Transverse colon (tissue), 4 donors: ENCODE data around the gene RAPGEF6. TPM values are rescaled to one million over a fixed set of nuclear protein-coding genes. Genes with fewer than 3 reads are reported as not detected.

ENCODE experiments used
- DNase-seq: peaks from one replicate; pipeline ENCODE4 v3.0.0-alpha.2; 2019
- H3K27ac ChIP-seq, 4 donors: fragments of 200-600 bp; sonication (generic); 2 replicates each; pipeline ENCODE4 v1.5.1; 2016 to 2018; ENCODE audit warnings: inconsistent platforms in 4 of 4
- H3K27me3 ChIP-seq: fragments of 200-600 bp; sonication (generic); 2 replicates; pipeline ENCODE4 v1.5.1; 2017; ENCODE audit warnings: inconsistent platforms
- H3K36me3 ChIP-seq, 4 donors: fragments of 200-600 bp; sonication (generic); 2 replicates each; pipeline ENCODE4 v1.5.1; 2017 to 2019; ENCODE audit warnings: inconsistent platforms in 4 of 4
- H3K4me1 ChIP-seq, 4 donors: fragments of 200-600 bp; sonication (generic); 2 replicates each; pipeline ENCODE4 v1.5.1; 2017 to 2020; ENCODE audit warnings: inconsistent platforms in 4 of 4
- H3K4me3 ChIP-seq, 4 donors: fragments of 200-600 bp; sonication (generic); 1 replicate in 1 of 4; 2 replicates in 3 of 4; pipeline versions ENCODE4 v1.5.1 to v1.6.1; 2017 to 2019; ENCODE audit warnings: inconsistent platforms in 4 of 4
- H3K9me3 ChIP-seq, 2 donors: fragments of 200-600 bp; sonication (generic); 2 replicates each; pipeline ENCODE4 v1.5.1; 2017 to 2019; ENCODE audit warnings: inconsistent platforms in 2 of 2
- CTCF ChIP-seq, 5 experiments: fragments of 200-600 bp in 3 of 5; fragments of 450-650 bp in 2 of 5; sonication (generic) in 3 of 5; IDR thresholded peaks; 1 replicate in 2 of 5; 2 replicates in 3 of 5; pipeline ENCODE4 v1.5.1; 2016 to 2017; ENCODE audit warnings: antibody characterized with exemption in 5 of 5, inconsistent platforms in 3 of 5, mild to moderate bottlenecking in 2 of 5, moderate library complexity in 1 of 5
- EP300 ChIP-seq: sonication (generic); formaldehyde crosslinking; IDR thresholded peaks from one replicate; pipeline ENCODE4 v1.6.1; 2017; ENCODE audit warnings: antibody characterized with exemption, low read depth
- POLR2A ChIP-seq: fragments of 450-650 bp; IDR thresholded peaks from one replicate; pipeline ENCODE4 v1.6.1; 2016; ENCODE audit warnings: antibody characterized with exemption, mild to moderate bottlenecking, moderate library complexity
- POLR2AphosphoS5 ChIP-seq, 3 donors: sonication (generic); formaldehyde crosslinking; IDR thresholded peaks; one replicate each; pipeline ENCODE4 v1.6.1; 2016; ENCODE audit warnings: antibody characterized with exemption in 3 of 3
- WGBS, 2 donors: methylation state at CpG; one replicate each; pipeline ENCODE4 v1.1.5; 2018; ENCODE audit warnings: low coverage in 1 of 2; 5-methylcytosine and 5-hydroxymethylcytosine counted together
- in situ Hi-C, 4 donors: fragments of 200-750 bp; cut with MboI; loops; one replicate each; pipeline versions ENCODE4 v1.15.0 to v1.15.1; 2017; ENCODE audit warnings: low sequenced_read_pairs in 3 of 4, low pct_ligation_motif_present in 1 of 4, low pct_unique_long_range_greater_than_20kb in 1 of 4
- intact Hi-C: fragments of 100-400 bp; cut with DNase I; formaldehyde crosslinking; loops from one replicate; pipeline ENCODE4 v1.15.1; 2023; ENCODE audit warnings: low total_unique reads
- total RNA-seq, 4 donors: library from RNA; depleted of rRNA; stranded (reverse); fragments of >200 nt; gene quantifications; one replicate each; pipeline ENCODE4 v1.1.0, GENCODE V29; 2016

Gene RAPGEF6
- total RNA-seq, 4 donors from 2014 or later = 21.3 to 40.3 (median 35.9) TPM

DNA sequence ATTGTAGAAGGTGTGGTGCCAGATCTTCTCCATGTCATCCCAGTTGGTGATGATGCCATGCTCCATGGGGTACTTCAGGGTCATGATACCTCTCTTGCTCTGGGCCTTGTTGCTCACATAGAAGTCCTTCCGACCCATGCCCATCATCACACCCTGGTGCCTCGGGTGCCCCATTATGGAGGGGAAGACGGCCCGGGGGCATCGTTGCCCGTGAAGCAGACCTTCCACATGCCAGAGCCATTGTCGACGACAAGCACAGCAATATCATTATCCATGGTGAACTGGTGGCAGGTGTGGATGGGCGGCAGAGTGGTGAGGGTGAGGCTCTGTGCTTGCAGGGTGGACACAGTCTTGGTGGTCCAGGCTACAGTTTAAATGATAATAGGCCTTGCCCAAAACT, 24.8 kb upstream of the RAPGEF6 start:
- intact Hi-C loops (no loop called here), in situ Hi-C loops (no loop called here)
- H3K9me3 ChIP-seq = no peaks in the 10 kb centered on the region
- H3K27ac ChIP-seq = no peak overlapping the region
- H3K36me3 ChIP-seq = peaks cover 0 to 46% (median 9%) of the 10 kb centered on the region in 4 donors
- no peak for DNase-seq
- no peaks in the 10 kb centered on the region for H3K27me3 ChIP-seq
- H3K4me1 ChIP-seq = no peaks in the 10 kb centered on the region
- H3K4me3 ChIP-seq = no peak overlapping the region
- TF ChIP-seq EP300 (no peak), CTCF (IDR thresholded peaks at IDR 0.05) (no peak), POLR2A (no peak), POLR2AphosphoS5 (IDR thresholded peaks at IDR 0.05) (no peak)
- WGBS, 2 donors = 100% methylated on average over 4 of the region's 9 CpGs; no CpG with 5 or more reads in 1 of the 2 donors

DNA sequence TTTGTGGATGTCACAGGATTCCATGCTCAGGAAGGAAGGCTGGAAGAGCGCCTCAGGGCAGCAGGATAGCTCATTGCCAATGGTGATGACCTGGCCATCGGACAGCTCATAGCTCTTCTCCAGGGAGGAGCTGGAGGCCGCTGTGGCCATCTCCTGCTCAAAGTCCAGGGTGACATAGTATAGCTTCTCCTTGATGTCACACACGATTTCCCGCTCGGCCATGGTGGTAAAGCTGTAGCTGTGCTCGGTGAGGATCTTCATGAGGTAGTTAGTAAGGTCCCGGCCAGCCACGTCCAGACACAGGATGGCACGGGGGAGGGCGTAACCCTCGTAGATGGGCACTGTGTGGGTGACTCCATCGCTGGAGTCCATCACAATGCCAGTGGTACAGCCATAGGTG, 24.3 kb upstream of the RAPGEF6 start:
- peaks cover 0 to 46% (median 9%) of the 10 kb centered on the region in 4 donors for H3K36me3 ChIP-seq
- H3K27me3 ChIP-seq = no peaks in the 10 kb centered on the region
- no peak overlapping the region for H3K4me3 ChIP-seq
- 99% methylated on average over 13 of the region's 13 CpGs; no CpG with 5 or more reads in 1 of the 2 donors for WGBS, 2 donors
- intact Hi-C loops (no loop called here), in situ Hi-C loops (no loop called here)
- TF ChIP-seq CTCF (IDR thresholded peaks at IDR 0.05) (no peak), EP300 (no peak), POLR2A (no peak), POLR2AphosphoS5 (IDR thresholded peaks at IDR 0.05) (no peak)
- H3K27ac ChIP-seq = no peak overlapping the region
- DNase-seq = no peak
- no peaks in the 10 kb centered on the region for H3K9me3 ChIP-seq
- H3K4me1 ChIP-seq = no peaks in the 10 kb centered on the region

DNA sequence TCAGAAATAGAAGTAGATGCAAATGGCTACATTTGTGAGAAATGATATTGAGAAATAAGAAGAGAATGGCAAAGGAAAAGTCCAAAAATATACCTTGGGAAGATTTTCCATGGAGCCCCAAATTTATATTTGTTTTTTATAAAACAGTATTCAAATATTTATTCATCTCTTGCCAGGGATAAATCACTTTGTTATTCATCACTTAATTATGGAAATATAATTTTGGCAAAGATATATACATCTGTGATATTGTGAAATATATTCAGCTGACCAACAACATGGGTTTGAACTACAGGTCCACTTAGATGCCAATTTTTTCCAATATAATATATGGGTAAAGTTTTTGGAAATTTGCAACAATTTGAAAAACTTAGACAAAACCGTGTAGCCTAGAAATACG, 19.7 kb upstream of the RAPGEF6 start:
- H3K27ac ChIP-seq = no peak overlapping the region
- 89 to 92% methylated on average over 2 of the region's 2 CpGs for WGBS, 2 donors
- no peak for DNase-seq
- in situ Hi-C loops = no loop called here
- no peak for TF ChIP-seq POLR2AphosphoS5 (IDR thresholded peaks at IDR 0.05)
- no peak for TF ChIP-seq EP300
- TF ChIP-seq POLR2A = no peak
- no peak for TF ChIP-seq CTCF (IDR thresholded peaks at IDR 0.05)
- no peak overlapping the region for H3K4me3 ChIP-seq
- intact Hi-C loops = no loop called here
- peaks cover 0 to 29% (median 15%) of the 10 kb centered on the region in 4 donors for H3K36me3 ChIP-seq
- H3K9me3 ChIP-seq = no peaks in the 10 kb centered on the region
- no peaks in the 10 kb centered on the region for H3K4me1 ChIP-seq
- no peaks in the 10 kb centered on the region for H3K27me3 ChIP-seq

GRCh38 chr5:131654309-131654708, 19.3 kb upstream of the RAPGEF6 start:
- no peaks in the 10 kb centered on the region for H3K4me1 ChIP-seq
- 85 to 89% methylated on average over 2 of the region's 2 CpGs for WGBS, 2 donors
- H3K27ac ChIP-seq = no peak overlapping the region
- DNase-seq = no peak
- H3K9me3 ChIP-seq = no peaks in the 10 kb centered on the region
- H3K27me3 ChIP-seq = no peaks in the 10 kb centered on the region
- no peak overlapping the region for H3K4me3 ChIP-seq
- in situ Hi-C loops (no loop called here), intact Hi-C loops (no loop called here)
- no peak for TF ChIP-seq POLR2AphosphoS5 (IDR thresholded peaks at IDR 0.05)
- TF ChIP-seq EP300 = no peak
- no peak for TF ChIP-seq CTCF (IDR thresholded peaks at IDR 0.05)
- H3K36me3 ChIP-seq = peaks cover 0 to 34% (median 14%) of the 10 kb centered on the region in 4 donors
